ENCODE data around the gene BICD2. TPM values are rescaled to one million over a fixed set of nuclear protein-coding genes. Genes with fewer than 3 reads are reported as not detected.

Gene BICD2
- total and polyA plus RNA-seq, 2 of the 13 experiments (the other 11 are each of a cell fraction or from before 2014, with no cell fraction given): 5.1 to 17.4 TPM

DNA sequence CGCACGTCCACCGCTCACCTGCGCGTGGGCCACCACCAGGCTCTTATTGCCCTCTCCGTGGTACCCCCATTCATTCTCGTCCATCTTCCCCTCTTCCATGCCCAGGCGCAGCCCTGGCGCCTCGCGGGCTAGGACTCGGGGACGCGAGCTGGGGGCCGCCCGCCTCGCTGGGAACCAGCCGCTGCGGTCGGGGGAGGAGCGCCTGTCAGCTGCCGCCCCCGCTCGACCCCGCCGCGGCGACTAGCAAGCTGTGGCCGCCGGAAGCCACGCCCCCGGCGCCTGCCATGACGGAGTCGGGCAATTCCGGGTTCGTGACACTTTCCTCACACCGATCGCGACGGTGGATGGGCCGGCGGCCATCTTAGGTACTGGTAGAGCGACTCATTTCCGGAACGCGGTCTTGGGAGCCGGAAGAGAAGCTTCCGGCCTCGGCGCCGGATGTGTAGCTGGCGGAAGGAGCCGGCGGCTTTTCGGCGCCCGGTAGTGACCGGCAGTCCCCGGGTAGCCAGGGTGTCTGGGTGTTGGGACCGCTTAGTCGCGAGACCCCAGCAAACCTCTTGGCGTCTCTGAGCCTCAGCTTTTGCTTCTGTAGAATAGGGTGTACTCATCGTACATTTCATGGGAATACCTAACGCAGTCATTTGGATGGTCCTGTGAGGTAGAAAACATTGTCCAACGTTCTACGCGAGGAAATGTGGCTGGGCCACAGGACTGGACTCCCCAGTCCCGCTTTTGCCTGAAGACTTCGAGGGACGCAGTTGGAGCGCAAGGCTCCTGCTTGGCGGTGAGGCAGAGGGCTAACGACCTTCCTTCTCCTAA is 94.5 kb downstream of the BICD2 start, which contains the start of gene IPPK (continued):
- TF ChIP-seq ATF7 (IDR thresholded peaks at IDR 0.05): no peak
- TF ChIP-seq ATF7 (CRISPR knock-in tag; IDR thresholded peaks at IDR 0.05): no peak
- peak; percentile 98 for TF ChIP-seq GABPB1 (CRISPR knock-in tag; IDR thresholded peaks at IDR 0.05)
- no peak for TF ChIP-seq IKZF1 (IDR thresholded peaks at IDR 0.05)
- TF ChIP-seq JUN (CRISPR knock-in tag; IDR thresholded peaks at IDR 0.05): no peak
- no peak for TF ChIP-seq ARID2 (CRISPR knock-in tag; IDR thresholded peaks at IDR 0.05; ENCODE audit: borderline replicate concordance)
- peak; percentile 78 to 89 for TF ChIP-seq POLR2A (IDR thresholded peaks at IDR 0.05; ENCODE audit: insufficient read depth in 1 of 2, low read depth in 2 of 2, low read length in 2 of 2)
- TF ChIP-seq ZNF44 (CRISPR knock-in tag; IDR thresholded peaks at IDR 0.05): no peak
- peak; percentile 85 for TF ChIP-seq ZNF205 (CRISPR knock-in tag; IDR thresholded peaks at IDR 0.05)
- TF ChIP-seq, protein P1, sequence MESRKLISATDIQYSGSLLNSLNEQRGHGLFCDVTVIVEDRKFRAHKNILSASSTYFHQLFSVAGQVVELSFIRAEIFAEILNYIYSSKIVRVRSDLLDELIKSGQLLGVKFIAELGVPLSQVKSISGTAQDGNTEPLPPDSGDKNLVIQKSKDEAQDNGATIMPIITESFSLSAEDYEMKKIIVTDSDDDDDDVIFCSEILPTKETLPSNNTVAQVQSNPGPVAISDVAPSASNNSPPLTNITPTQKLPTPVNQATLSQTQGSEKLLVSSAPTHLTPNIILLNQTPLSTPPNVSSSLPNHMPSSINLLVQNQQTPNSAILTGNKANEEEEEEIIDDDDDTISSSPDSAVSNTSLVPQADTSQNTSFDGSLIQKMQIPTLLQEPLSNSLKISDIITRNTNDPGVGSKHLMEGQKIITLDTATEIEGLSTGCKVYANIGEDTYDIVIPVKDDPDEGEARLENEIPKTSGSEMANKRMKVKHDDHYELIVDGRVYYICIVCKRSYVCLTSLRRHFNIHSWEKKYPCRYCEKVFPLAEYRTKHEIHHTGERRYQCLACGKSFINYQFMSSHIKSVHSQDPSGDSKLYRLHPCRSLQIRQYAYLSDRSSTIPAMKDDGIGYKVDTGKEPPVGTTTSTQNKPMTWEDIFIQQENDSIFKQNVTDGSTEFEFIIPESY (CRISPR knock-in tag; IDR thresholded peaks at IDR 0.05): no peak
- no peak for TF ChIP-seq ZNF235 (CRISPR knock-in tag; IDR thresholded peaks at IDR 0.05; ENCODE audit: borderline replicate concordance)
- TF ChIP-seq ZNF747 (CRISPR knock-in tag; IDR thresholded peaks at IDR 0.05; ENCODE audit: borderline replicate concordance): peak; percentile 84
- no peak for TF ChIP-seq ZNF749 (CRISPR knock-in tag; IDR thresholded peaks at IDR 0.05; ENCODE audit: borderline replicate concordance)
- no peak; the same call in 1 of the 2 replicates for TF ChIP-seq ZSCAN29 (CRISPR knock-in tag; conservative IDR thresholded peaks at IDR 0.05)
- TF ChIP-seq ZFP37 (CRISPR knock-in tag; IDR thresholded peaks at IDR 0.05; ENCODE audit: borderline replicate concordance): no peak
- TF ChIP-seq, protein P2, sequence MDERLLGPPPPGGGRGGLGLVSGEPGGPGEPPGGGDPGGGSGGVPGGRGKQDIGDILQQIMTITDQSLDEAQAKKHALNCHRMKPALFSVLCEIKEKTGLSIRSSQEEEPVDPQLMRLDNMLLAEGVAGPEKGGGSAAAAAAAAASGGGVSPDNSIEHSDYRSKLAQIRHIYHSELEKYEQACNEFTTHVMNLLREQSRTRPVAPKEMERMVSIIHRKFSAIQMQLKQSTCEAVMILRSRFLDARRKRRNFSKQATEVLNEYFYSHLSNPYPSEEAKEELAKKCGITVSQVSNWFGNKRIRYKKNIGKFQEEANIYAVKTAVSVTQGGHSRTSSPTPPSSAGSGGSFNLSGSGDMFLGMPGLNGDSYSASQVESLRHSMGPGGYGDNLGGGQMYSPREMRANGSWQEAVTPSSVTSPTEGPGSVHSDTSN (CRISPR knock-in tag; IDR thresholded peaks at IDR 0.05): 0 out of 2 replicates have a peak, but pooled peaks have one; percentile 12
- TF ChIP-seq ZNF816 (CRISPR knock-in tag; IDR thresholded peaks at IDR 0.05; ENCODE audit: borderline replicate concordance): no peak
- TF ChIP-seq, protein P3, sequence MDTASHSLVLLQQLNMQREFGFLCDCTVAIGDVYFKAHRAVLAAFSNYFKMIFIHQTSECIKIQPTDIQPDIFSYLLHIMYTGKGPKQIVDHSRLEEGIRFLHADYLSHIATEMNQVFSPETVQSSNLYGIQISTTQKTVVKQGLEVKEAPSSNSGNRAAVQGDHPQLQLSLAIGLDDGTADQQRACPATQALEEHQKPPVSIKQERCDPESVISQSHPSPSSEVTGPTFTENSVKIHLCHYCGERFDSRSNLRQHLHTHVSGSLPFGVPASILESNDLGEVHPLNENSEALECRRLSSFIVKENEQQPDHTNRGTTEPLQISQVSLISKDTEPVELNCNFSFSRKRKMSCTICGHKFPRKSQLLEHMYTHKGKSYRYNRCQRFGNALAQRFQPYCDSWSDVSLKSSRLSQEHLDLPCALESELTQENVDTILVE (CRISPR knock-in tag; IDR thresholded peaks at IDR 0.05): peak; percentile 80; the same call in 1 of the 2 replicates
- no peak; the same call in 1 of the 2 replicates for TF ChIP-seq ZNF275 (CRISPR knock-in tag; IDR thresholded peaks at IDR 0.05; ENCODE audit: borderline replicate concordance)
- TF ChIP-seq JUNB (CRISPR knock-in tag; IDR thresholded peaks at IDR 0.05; ENCODE audit: borderline replicate concordance): no peak
- TF ChIP-seq, protein P4, sequence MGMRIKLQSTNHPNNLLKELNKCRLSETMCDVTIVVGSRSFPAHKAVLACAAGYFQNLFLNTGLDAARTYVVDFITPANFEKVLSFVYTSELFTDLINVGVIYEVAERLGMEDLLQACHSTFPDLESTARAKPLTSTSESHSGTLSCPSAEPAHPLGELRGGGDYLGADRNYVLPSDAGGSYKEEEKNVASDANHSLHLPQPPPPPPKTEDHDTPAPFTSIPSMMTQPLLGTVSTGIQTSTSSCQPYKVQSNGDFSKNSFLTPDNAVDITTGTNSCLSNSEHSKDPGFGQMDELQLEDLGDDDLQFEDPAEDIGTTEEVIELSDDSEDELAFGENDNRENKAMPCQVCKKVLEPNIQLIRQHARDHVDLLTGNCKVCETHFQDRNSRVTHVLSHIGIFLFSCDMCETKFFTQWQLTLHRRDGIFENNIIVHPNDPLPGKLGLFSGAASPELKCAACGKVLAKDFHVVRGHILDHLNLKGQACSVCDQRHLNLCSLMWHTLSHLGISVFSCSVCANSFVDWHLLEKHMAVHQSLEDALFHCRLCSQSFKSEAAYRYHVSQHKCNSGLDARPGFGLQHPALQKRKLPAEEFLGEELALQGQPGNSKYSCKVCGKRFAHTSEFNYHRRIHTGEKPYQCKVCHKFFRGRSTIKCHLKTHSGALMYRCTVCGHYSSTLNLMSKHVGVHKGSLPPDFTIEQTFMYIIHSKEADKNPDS (CRISPR knock-in tag; IDR thresholded peaks at IDR 0.05): no peak

All from HepG2 (cell line).